CD4-positive, alpha-beta T cell (primary cell): Measurements from ENCODE around the gene ATRX. TPM values are rescaled to one million over a fixed set of nuclear protein-coding genes. Genes with fewer than 3 reads are reported as not detected.

Experiments
- ATAC-seq: fragments of 200-7000 bp; cut with Tn5 transposase; one replicate; pipeline ENCODE4 v1.10.0; 2022; ENCODE audit warnings: mild to moderate bottlenecking; ENCODE audit not compliant: poor library complexity
- CTCF ChIA-PET: fragments of 350-600 bp; sonication (Branson Sonifier 250); formaldehyde crosslinking; loops from one replicate; lab custom pipeline; 2021; ENCODE audit warnings: antibody characterized with exemption, inconsistent platforms; lab: Charles Lee
- POLR2A ChIA-PET: fragments of 350-600 bp; sonication (Branson Sonifier 250); formaldehyde crosslinking; loops from one replicate; lab custom pipeline; 2021; ENCODE audit warnings: antibody characterized with exemption, inconsistent platforms; lab: Charles Lee
- DNase-seq, 14 experiments: peaks; one replicate each; pipeline ENCODE4 v3.0.0-alpha.2; 2013 to 2020; ENCODE audit warnings: mixed read lengths in 2 of 14
- H3K27ac ChIP-seq, 2 donors: one replicate each; pipeline versions ENCODE4 v1.5.1 to v1.7.0; 2013; ENCODE audit warnings: low read length in 2 of 2, low read depth in 1 of 2, mild to moderate bottlenecking in 1 of 2
- H3K27me3 ChIP-seq, 2 experiments: 1 replicate in 1 of 2; 2 replicates in 1 of 2; pipeline versions ENCODE4 v1.6.1 to v1.7.0; 2013; ENCODE audit warnings: low read length in 2 of 2, control low read depth in 1 of 2, mild to moderate bottlenecking in 1 of 2, moderate library complexity in 1 of 2; ENCODE audit not compliant: insufficient read depth in 2 of 2, control insufficient read depth in 1 of 2
- H3K36me3 ChIP-seq: one replicate; pipeline ENCODE4 v1.6.1; 2013; ENCODE audit warnings: low read length, control low read depth; ENCODE audit not compliant: insufficient read depth
- H3K4me1 ChIP-seq: one replicate; pipeline ENCODE4 v1.6.1; 2013; ENCODE audit warnings: low read length, control low read depth; ENCODE audit not compliant: insufficient read depth
- H3K4me3 ChIP-seq: one replicate; pipeline ENCODE4 v1.5.1; 2013; ENCODE audit warnings: mild to moderate bottlenecking, low read length, moderate library complexity
- H3K9me3 ChIP-seq, 2 experiments: 1 replicate in 1 of 2; 2 replicates in 1 of 2; pipeline versions ENCODE4 v1.6.1 to v1.7.0; 2013; ENCODE audit warnings: low read length in 2 of 2, mild to moderate bottlenecking in 2 of 2, control low read depth in 1 of 2, moderate library complexity in 1 of 2; ENCODE audit not compliant: control insufficient read depth in 1 of 2, insufficient read depth in 1 of 2
- H3K27ac Mint-ChIP-seq: one replicate; pipeline ENCODE4 v1.8.0; 2020; ENCODE audit warnings: mixed read lengths
- H3K27me3 Mint-ChIP-seq: one replicate; pipeline ENCODE4 v1.8.0; 2021; ENCODE audit warnings: mixed read lengths
- H3K36me3 Mint-ChIP-seq: one replicate; pipeline ENCODE4 v1.8.0; 2021; ENCODE audit warnings: low read depth, mixed read lengths
- H3K4me1 Mint-ChIP-seq: one replicate; pipeline ENCODE4 v1.8.0; 2021; ENCODE audit warnings: low read depth, mixed read lengths
- H3K4me3 Mint-ChIP-seq: one replicate; pipeline ENCODE4 v1.8.0; 2020; ENCODE audit warnings: mild to moderate bottlenecking, mixed read lengths
- H3K9me3 Mint-ChIP-seq: one replicate; pipeline ENCODE4 v1.8.0; 2020; ENCODE audit warnings: mixed read lengths
- CTCF ChIP-seq: fragments of 200-600 bp; IDR thresholded peaks from one replicate; pipeline ENCODE4 v1.8.0; 2022; ENCODE audit warnings: antibody characterized with exemption, mild to moderate bottlenecking
- intact Hi-C, 2 experiments: fragments of 100-400 bp; cut with DNase I in 1 of 2; cut with micrococcal nuclease in 1 of 2; formaldehyde crosslinking; loops; one replicate each; pipeline versions ENCODE4 v1.15.1 to v1.9.0; 2023 to 2025; cut with DNase I, micrococcal nuclease
- total RNA-seq, 174 experiments: library from RNA in 2 of 174; stranded (reverse) in 2 of 174; gene quantifications; one replicate each; pipeline ENCODE4 v1.2.3 and lab custom pipeline; 2021 to 2026

ATRX gene
- total RNA-seq, 2 experiments from 2014 or later = 72.7 to 79.5 TPM

DNA sequence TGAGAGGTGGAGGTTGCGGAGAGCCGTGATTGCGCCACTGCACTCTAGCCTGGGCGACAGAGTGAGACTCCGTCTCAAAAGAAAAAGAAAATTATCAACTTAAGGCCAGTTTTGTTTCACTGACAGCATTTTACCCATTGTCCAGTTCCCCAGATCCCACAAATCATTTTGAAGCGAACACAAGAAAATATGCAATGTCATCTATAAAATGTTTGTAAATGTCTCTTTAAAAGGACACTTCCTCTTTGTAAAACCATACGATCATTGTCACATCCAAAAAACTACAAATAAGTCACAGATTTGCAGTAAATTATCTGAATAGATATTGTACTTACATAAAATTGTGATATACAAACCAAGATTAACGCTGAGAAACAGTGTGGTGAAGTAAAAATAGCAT lies 147.6 kb downstream of the ATRX start:
- POLR2A ChIA-PET = no interaction called here
- intact Hi-C loops = no loop called here
- no peak overlapping the region for H3K4me3 ChIP-seq
- no peak for ATAC-seq
- no peak overlapping the region for H3K27ac Mint-ChIP-seq
- CTCF ChIA-PET = no interaction called here
- H3K27me3 Mint-ChIP-seq = no peaks in the 10 kb centered on the region
- no peaks in the 10 kb centered on the region for H3K4me1 ChIP-seq
- peaks cover 30% of the 10 kb centered on the region for H3K36me3 ChIP-seq
- H3K9me3 ChIP-seq = no peaks in the 10 kb centered on the region
- no peak overlapping the region for H3K27ac ChIP-seq
- H3K27me3 ChIP-seq = no peaks in the 10 kb centered on the region
- peaks cover 76% of the 10 kb centered on the region for H3K36me3 Mint-ChIP-seq
- H3K9me3 Mint-ChIP-seq = no peaks in the 10 kb centered on the region
- no peaks in the 10 kb centered on the region for H3K4me1 Mint-ChIP-seq
- no peak for DNase-seq
- H3K4me3 Mint-ChIP-seq = no peak overlapping the region
- TF ChIP-seq CTCF = no peak

GRCh38 chrX:77635373-77635772 lies 150.6 kb downstream of the ATRX start:
- Mint-ChIP-seq H3K4me3 (no peak overlapping the region), H3K9me3 (no peaks in the 10 kb centered on the region), H3K27me3 (no peaks in the 10 kb centered on the region), H3K36me3 (peaks cover 65% of the 10 kb centered on the region), H3K4me1 (no peaks in the 10 kb centered on the region), H3K27ac (no peak overlapping the region)
- ATAC-seq (no peak), DNase-seq (no peak)
- Histone ChIP-seq H3K9me3 (no peaks in the 10 kb centered on the region), H3K36me3 (peaks cover 30% of the 10 kb centered on the region), H3K27me3 (no peaks in the 10 kb centered on the region), H3K4me1 (no peaks in the 10 kb centered on the region), H3K27ac (no peak overlapping the region), H3K4me3 (no peak overlapping the region)
- ChIA-PET POLR2A (no interaction called here), CTCF (no interaction called here)
- no peak for TF ChIP-seq CTCF
- intact Hi-C loops = no loop called here

GRCh38 chrX:77628294-77629025 lies 157.6 kb downstream of the ATRX start:
- intact Hi-C loops = no loop called here
- no peaks in the 10 kb centered on the region for H3K27me3 ChIP-seq
- H3K4me1 ChIP-seq = no peaks in the 10 kb centered on the region
- Mint-ChIP-seq H3K9me3 (no peaks in the 10 kb centered on the region), H3K27me3 (no peaks in the 10 kb centered on the region), H3K4me1 (peaks cover 4% of the 10 kb centered on the region), H3K4me3 (no peak overlapping the region), H3K36me3 (peaks cover 61% of the 10 kb centered on the region), H3K27ac (no peak overlapping the region)
- POLR2A ChIA-PET = no interaction called here
- CTCF ChIA-PET = interaction anchor here (1.2 kb wide), 1 partner anchor 21 kb away, joined by 4 read pairs; no protein-coding TSS in a partner anchor
- no peak overlapping the region for H3K27ac ChIP-seq
- H3K9me3 ChIP-seq = no peaks in the 10 kb centered on the region
- ATAC-seq = no peak
- peaks cover 11% of the 10 kb centered on the region for H3K36me3 ChIP-seq
- H3K4me3 ChIP-seq = no peak overlapping the region
- peak in 1 of 14 experiments; percentile 8 for DNase-seq
- no peak for TF ChIP-seq CTCF
